Measurements from ENCODE around the gene DGCR2. TPM values are rescaled to one million over a fixed set of nuclear protein-coding genes. Genes with fewer than 3 reads are reported as not detected.

DGCR2 gene
- total and polyA plus RNA-seq, 2 experiments from 2014 or later: 18.5 to 83.0 TPM

- no peak overlapping the region for H3K4me2 ChIP-seq
- Mint-ChIP-seq H3K27ac (no peak overlapping the region), H3K36me3 (ENCODE audit: low read depth) (peaks cover 35% of the 10 kb centered on the region), H3K27me3 (ENCODE audit: insufficient read depth, low read depth, poor library complexity) (peaks cover 12% of the 10 kb centered on the region), H3K4me1 (peaks cover 7% of the 10 kb centered on the region; the same call in 1 of the 3 replicates), H3K9me3 (no peaks in the 10 kb centered on the region), H3K4me3 (no peak overlapping the region)
- H3K27ac ChIP-seq (ENCODE audit: low read depth): no peak overlapping the region
- H3K27me3 ChIP-seq (ENCODE audit: insufficient read depth): no peaks in the 10 kb centered on the region
- TF ChIP-seq CREB1 (CRISPR knock-in tag; IDR thresholded peaks at IDR 0.05; ENCODE audit: low read depth) (no peak), EZH2 (IDR thresholded peaks at IDR 0.05; ENCODE audit: low read depth, unreplicated experiment) (no peak), ETS1 (IDR thresholded peaks at IDR 0.05) (no peak), POLR2AphosphoS5 (IDR thresholded peaks at IDR 0.05; ENCODE audit: low read depth) (no peak)
- H2AFZ ChIP-seq: no peak overlapping the region
- no peaks in the 10 kb centered on the region for H3K79me2 ChIP-seq (replicated peaks; ENCODE audit: insufficient read depth)
- H3K4me1 ChIP-seq (ENCODE audit: insufficient read depth): no peaks in the 10 kb centered on the region
- ATAC-seq (no peak), DNase-seq (ENCODE audit: low spot score) (no peak)
- no peaks in the 10 kb centered on the region for H4K20me1 ChIP-seq (replicated peaks; ENCODE audit: insufficient read depth)
- no peaks in the 10 kb centered on the region for H3F3A ChIP-seq (replicated peaks; ENCODE audit: low read depth)
- no peaks in the 10 kb centered on the region for H3K9me2 ChIP-seq (ENCODE audit: insufficient read depth)
- H3K4me3 ChIP-seq: no peak overlapping the region
- no peaks in the 10 kb centered on the region for H3K36me3 ChIP-seq (ENCODE audit: insufficient read depth)
Measured at GRCh38 chr22:19132153-19132552, 9.9 kb upstream of the DGCR2 start.

GRCh38 chr22:19131685-19132015, 9.4 kb upstream of the DGCR2 start:
- peaks cover 30% of the 10 kb centered on the region for H3K36me3 Mint-ChIP-seq (ENCODE audit: low read depth)
- H3K9me3 Mint-ChIP-seq: no peaks in the 10 kb centered on the region
- H4K20me1 ChIP-seq (replicated peaks; ENCODE audit: insufficient read depth): no peaks in the 10 kb centered on the region
- no peak overlapping the region for H2AFZ ChIP-seq
- TF ChIP-seq STAT1 (IDR thresholded peaks at IDR 0.05; ENCODE audit: unreplicated experiment) (no peak), ZNF462 (CRISPR knock-in tag; IDR thresholded peaks at IDR 0.05) (no peak), NANOG (IDR thresholded peaks at IDR 0.05; ENCODE audit: borderline replicate concordance) (no peak), ZNF114 (CRISPR knock-in tag; IDR thresholded peaks at IDR 0.05) (no peak), REST (IDR thresholded peaks at IDR 0.05; ENCODE audit: unreplicated experiment) (no peak), ETS1 (IDR thresholded peaks at IDR 0.05) (no peak)
- DNase-seq (ENCODE audit: low spot score) (no peak), ATAC-seq (no peak)
- H3K27ac Mint-ChIP-seq: no peak overlapping the region; the same call in 1 of the 2 replicates
- no peaks in the 10 kb centered on the region for H3F3A ChIP-seq (replicated peaks; ENCODE audit: low read depth)
- H3K4me1 ChIP-seq (ENCODE audit: insufficient read depth): no peaks in the 10 kb centered on the region
- no peaks in the 10 kb centered on the region for H3K27me3 ChIP-seq (ENCODE audit: insufficient read depth)
- no peak overlapping the region for H3K27ac ChIP-seq (ENCODE audit: low read depth)
- H3K4me2 ChIP-seq: no peak overlapping the region
- H3K9me2 ChIP-seq (ENCODE audit: insufficient read depth): no peaks in the 10 kb centered on the region
- H3K36me3 ChIP-seq (ENCODE audit: insufficient read depth): no peaks in the 10 kb centered on the region
- no peaks in the 10 kb centered on the region for H3K79me2 ChIP-seq (replicated peaks; ENCODE audit: insufficient read depth)
- no peak overlapping the region for H3K4me3 ChIP-seq
- no peak overlapping the region for H3K4me3 Mint-ChIP-seq
- H3K4me1 Mint-ChIP-seq: peaks cover 7% of the 10 kb centered on the region; the same call in 1 of the 3 replicates
- peaks cover 12% of the 10 kb centered on the region for H3K27me3 Mint-ChIP-seq (ENCODE audit: insufficient read depth, low read depth, poor library complexity)

Measured in GM23338 (cell line).